ENCODE data around the gene ZNF609. TPM values are rescaled to one million over a fixed set of nuclear protein-coding genes. Genes with fewer than 3 reads are reported as not detected.

ZNF609 gene
- total and polyA plus RNA-seq, 10 of the 15 experiments (the other 5 are each of a cell fraction or from before 2014, with no cell fraction given): 5.1 to 35.3 (median 13.6) TPM

GRCh38 chr15:64523240-64523639 is 62.9 kb downstream of the ZNF609 start:
- no peak overlapping the region for H3K9ac ChIP-seq (ENCODE audit: control insufficient read depth, insufficient read depth, low read length)
- no peaks in the 10 kb centered on the region for H3K36me3 ChIP-seq (ENCODE audit: control insufficient read depth in 2 of 2, insufficient read depth in 2 of 2, low read length in 1 of 2)
- no peaks in the 10 kb centered on the region for H3K27me3 ChIP-seq (replicated peaks in 1 of 2; ENCODE audit: control insufficient read depth in 2 of 2, insufficient read depth in 2 of 2, low read length in 1 of 2)
- H3K27ac ChIP-seq (ENCODE audit: control insufficient read depth, insufficient read depth): no peak overlapping the region
- TF ChIP-seq KLF5 (IDR thresholded peaks at IDR 0.05; ENCODE audit: partially characterized antibody) (no peak), TCF7 (IDR thresholded peaks at IDR 0.05; ENCODE audit: borderline replicate concordance) (no peak), TBL1XR1 (IDR thresholded peaks at IDR 0.05; ENCODE audit: low read depth, low read length) (no peak), CBFB (IDR thresholded peaks at IDR 0.05; ENCODE audit: low read depth) (no peak), E4F1 (IDR thresholded peaks at IDR 0.05; ENCODE audit: borderline replicate concordance, partially characterized antibody) (no peak), MXI1 (IDR thresholded peaks at IDR 0.05; ENCODE audit: low read depth, low read length) (no peak), CEBPB (IDR thresholded peaks at IDR 0.05; ENCODE audit: borderline replicate concordance in 1 of 2, low read depth in 2 of 2, low read length in 2 of 2) (no peak), USF2 (IDR thresholded peaks at IDR 0.05; ENCODE audit: borderline replicate concordance, low read depth, low read length) (no peak), PML (IDR thresholded peaks at IDR 0.05; ENCODE audit: low read length) (no peak), MEF2B (IDR thresholded peaks at IDR 0.05; ENCODE audit: partially characterized antibody, poor library complexity, severe bottlenecking) (no peak), TARDBP (IDR thresholded peaks at IDR 0.05; ENCODE audit: borderline replicate concordance) (no peak), ZZZ3 (IDR thresholded peaks at IDR 0.05; ENCODE audit: control insufficient read depth, insufficient read length, low read depth) (no peak), FOXK2 (IDR thresholded peaks at IDR 0.05) (no peak)
- TF ChIP-seq, protein P1, sequence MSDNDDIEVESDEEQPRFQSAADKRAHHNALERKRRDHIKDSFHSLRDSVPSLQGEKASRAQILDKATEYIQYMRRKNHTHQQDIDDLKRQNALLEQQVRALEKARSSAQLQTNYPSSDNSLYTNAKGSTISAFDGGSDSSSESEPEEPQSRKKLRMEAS (IDR thresholded peaks at IDR 0.05; ENCODE audit: low read depth, low read length): no peak
- TF ChIP-seq, protein P2, sequence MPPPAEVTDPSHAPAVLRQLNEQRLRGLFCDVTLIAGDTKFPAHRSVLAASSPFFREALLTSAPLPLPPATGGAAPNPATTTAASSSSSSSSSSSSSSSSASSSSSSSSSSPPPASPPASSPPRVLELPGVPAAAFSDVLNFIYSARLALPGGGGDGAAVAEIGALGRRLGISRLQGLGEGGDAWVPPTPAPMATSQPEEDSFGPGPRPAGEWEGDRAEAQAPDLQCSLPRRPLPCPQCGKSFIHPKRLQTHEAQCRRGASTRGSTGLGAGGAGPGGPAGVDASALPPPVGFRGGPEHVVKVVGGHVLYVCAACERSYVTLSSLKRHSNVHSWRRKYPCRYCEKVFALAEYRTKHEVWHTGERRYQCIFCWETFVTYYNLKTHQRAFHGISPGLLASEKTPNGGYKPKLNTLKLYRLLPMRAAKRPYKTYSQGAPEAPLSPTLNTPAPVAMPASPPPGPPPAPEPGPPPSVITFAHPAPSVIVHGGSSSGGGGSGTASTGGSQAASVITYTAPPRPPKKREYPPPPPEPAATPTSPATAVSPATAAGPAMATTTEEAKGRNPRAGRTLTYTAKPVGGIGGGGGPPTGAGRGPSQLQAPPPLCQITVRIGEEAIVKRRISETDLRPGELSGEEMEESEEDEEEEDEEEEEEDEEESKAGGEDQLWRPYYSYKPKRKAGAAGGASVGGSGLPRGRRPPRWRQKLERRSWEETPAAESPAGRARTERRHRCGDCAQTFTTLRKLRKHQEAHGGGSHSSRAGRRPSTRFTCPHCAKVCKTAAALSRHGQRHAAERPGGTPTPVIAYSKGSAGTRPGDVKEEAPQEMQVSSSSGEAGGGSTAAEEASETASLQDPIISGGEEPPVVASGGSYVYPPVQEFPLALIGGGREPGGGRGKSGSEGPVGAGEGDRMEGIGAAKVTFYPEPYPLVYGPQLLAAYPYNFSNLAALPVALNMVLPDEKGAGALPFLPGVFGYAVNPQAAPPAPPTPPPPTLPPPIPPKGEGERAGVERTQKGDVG (CRISPR knock-in tag; IDR thresholded peaks at IDR 0.05): no peak
- ChIA-PET POLR2A (interaction anchor here (0.9 to 1.0 kb wide), 3 partner anchors 9 to 15 kb away, joined by 3 read pairs; no protein-coding TSS in a partner anchor), CTCF (interaction anchor here (0.6 kb wide), 1 partner anchor 1306 kb away, joined by 3 read pairs; no protein-coding TSS in a partner anchor), RAD21 (ENCODE audit: unreplicated experiment) (interaction anchor here (0.6 to 1.2 kb wide), 3 partner anchors 9 to 129 kb away, joined by 3 to 4 read pairs (median 3); no protein-coding TSS in a partner anchor), SMC1A (ENCODE audit: uncharacterized antibody, unreplicated experiment) (interaction anchor here (0.6 to 2.7 kb wide), 5 partner anchors 10 to 100 kb away, joined by 3 to 7 read pairs (median 3); no protein-coding TSS in a partner anchor)
- WGBS (ENCODE audit: insufficient coverage, insufficient replicate concordance, low lambda C conversion rate, missing lambda C conversion rate): 99% methylated on average over 5 of the region's 5 CpGs
- ATAC-seq: no peak
- no peaks in the 10 kb centered on the region for H3K4me1 ChIP-seq (ENCODE audit: control insufficient read depth, insufficient read depth, low read length)
- no peak overlapping the region for H3K4me3 ChIP-seq
- H4K20me1 ChIP-seq (ENCODE audit: control insufficient read depth, insufficient read depth): no peaks in the 10 kb centered on the region
- in situ Hi-C loops (cut with MboI): no loop called here
- intact Hi-C loops (cut with micrococcal nuclease; ENCODE audit: unreplicated experiment): no loop called here
- no peak overlapping the region for H2AFZ ChIP-seq (ENCODE audit: control insufficient read depth, low read depth, low read length)
- no peak overlapping the region for H3K4me2 ChIP-seq (ENCODE audit: control insufficient read depth, insufficient read depth)
- FAIRE-seq: no peak
- no TSS peak for BruUV-seq (replicated peaks)
- DNase-seq (ENCODE audit: low read depth, low spot score): no peak
- H3K9me3 ChIP-seq (replicated peaks; ENCODE audit: control insufficient read depth, insufficient read depth, low read length): no peaks in the 10 kb centered on the region
- peaks cover 57% of the 10 kb centered on the region for H3K79me2 ChIP-seq (ENCODE audit: control insufficient read depth, insufficient read depth, low read length)
